NCI-H2196 (cell line): ENCODE data around the gene MBLAC2.

Source experiments
- DNase-seq: peaks from one replicate; lab custom pipeline; 2025; ENCODE audit not compliant: unreplicated experiment; lab: John Stamatoyannopoulos, UW

The MBLAC2 gene

DNA sequence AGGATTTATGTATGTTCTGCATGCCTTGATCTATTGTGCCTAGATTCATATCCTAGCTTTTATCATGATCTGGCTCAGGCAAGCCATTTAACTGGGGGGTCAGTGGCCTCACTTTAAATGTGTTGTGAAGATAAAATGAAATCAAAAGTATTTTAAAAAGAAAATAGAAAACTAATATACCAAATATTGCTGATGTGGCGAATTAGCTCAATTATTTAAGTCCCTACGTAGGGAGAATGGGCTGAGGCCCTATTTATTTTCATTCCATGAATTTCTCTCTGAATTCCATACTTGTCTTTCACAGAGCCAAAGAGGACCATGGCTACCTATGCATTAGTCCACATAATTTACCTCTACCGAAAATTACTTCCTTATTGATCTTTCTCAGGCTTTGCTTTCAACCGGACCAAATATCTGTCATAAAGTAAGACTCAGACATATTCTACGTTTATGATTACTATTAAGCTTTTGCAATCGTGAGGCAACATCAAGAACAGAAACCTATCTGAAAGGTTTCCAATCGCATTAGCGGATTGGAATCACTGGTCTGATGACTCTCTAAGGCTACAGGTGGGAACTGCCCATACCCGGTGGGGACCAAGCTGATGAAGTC is 1.7 kb downstream of the MBLAC2 start:
- DNase-seq = no peak

GRCh38 chr5:90461288-90461687 is 13.3 kb downstream of the MBLAC2 start:
- DNase-seq = no peak

DNA sequence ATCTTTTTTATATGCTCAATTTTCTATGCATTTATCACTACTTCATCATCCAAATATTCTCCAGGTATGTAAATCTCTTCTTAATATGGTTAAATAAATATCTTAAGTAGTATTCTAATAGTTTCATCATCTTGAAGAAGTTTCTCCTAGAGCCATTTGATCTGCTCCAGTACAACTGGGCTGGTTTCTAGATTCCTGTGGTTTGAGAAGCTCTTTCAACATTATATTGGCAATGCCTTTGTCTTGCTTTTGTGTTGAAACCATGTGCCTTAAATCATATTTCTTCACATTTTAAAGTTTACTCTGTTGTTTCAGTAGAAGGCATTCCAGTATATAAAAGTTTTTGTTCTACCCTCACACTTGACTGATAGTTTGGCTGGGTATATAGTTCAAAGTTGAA is 27.6 kb downstream of the MBLAC2 start:
- no peak for DNase-seq

DNA sequence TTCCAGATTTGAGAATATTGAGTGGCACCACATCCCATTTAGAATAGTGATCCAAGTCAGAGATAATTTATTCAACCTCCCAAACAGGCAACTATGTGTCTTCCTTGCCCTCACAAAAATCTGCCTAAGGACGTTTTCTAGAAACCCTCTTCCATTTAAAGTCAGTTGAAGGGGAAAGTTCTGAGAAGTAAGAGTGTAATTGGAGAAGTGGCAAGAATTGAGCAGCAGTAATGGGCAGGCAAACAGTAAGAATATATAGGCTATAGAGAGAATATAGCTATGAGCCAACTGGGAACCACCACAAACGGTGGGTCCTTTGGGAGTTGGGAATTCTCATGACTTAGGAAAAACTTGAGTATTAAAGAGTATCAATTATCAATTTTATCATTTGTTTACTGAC is 33.9 kb downstream of the MBLAC2 start:
- DNase-seq = no peak

GRCh38 chr5:90438100-90438499 is 36.5 kb downstream of the MBLAC2 start:
- DNase-seq = peak; percentile 4

- DNase-seq = no peak
Observed at GRCh38 chr5:90437663-90438062, 36.9 kb downstream of the MBLAC2 start.

- no peak for DNase-seq
Observed at GRCh38 chr5:90434116-90434714, 40.4 kb downstream of the MBLAC2 start.

DNA sequence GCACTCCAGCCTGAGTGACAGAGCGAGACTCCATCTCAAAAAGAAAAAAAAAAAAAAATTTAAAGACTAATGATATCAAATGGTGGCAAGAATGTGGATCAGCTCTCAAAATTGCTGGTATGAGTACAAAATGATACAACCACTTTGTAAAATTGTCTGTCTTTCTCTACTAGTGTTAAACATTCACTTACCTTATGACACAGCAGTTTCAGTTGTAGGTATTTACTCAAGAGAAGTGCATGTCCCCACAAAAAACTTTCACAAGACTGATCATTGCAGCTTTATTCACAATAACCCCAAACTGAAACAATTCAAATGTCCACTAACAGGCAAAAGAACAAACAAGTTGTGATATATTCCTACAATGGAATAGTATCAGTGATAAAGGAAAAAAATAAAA is 50.3 kb downstream of the MBLAC2 start:
- DNase-seq = no peak

DNA sequence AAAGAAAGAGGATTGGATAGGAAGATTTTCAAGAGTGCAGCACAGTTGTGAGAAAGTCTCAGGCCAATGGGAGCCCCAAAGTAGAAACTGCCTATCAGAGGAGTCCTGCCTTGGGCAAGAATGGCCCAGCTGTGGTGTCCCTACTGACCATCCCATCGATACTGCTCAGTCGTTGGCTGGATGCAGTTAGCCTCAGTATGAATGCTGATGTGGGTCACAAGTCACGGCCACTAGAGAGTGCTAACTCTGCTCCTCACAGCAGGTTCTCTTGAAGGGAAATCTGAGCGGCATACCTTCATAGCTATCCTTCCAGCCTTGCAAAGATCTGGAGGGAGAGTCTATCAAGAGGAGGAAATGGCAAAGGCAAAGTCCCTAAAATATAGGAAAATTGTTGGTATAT is 53.4 kb downstream of the MBLAC2 start:
- DNase-seq = no peak

DNA sequence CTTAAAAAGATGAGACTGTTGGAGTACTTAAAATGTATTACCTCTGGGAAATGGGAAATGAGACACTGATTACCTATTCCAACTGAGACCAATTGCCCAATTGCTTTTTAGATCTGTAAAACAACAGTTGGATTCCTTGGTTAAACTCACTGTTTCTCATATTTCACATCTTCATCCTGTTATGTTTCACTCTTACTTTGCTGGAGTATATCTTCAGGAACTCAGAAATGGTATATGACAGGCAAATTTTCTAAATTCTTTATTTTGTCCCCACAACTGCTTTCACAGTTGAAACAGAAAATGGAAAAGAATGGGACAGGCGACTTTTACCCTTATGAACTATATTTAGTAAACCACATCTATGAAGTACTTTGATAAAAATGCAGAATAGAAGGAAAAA is 56.4 kb downstream of the MBLAC2 start:
- DNase-seq = no peak

- DNase-seq = no peak
Observed at GRCh38 chr5:90410178-90410762, 64.3 kb downstream of the MBLAC2 start.

DNA sequence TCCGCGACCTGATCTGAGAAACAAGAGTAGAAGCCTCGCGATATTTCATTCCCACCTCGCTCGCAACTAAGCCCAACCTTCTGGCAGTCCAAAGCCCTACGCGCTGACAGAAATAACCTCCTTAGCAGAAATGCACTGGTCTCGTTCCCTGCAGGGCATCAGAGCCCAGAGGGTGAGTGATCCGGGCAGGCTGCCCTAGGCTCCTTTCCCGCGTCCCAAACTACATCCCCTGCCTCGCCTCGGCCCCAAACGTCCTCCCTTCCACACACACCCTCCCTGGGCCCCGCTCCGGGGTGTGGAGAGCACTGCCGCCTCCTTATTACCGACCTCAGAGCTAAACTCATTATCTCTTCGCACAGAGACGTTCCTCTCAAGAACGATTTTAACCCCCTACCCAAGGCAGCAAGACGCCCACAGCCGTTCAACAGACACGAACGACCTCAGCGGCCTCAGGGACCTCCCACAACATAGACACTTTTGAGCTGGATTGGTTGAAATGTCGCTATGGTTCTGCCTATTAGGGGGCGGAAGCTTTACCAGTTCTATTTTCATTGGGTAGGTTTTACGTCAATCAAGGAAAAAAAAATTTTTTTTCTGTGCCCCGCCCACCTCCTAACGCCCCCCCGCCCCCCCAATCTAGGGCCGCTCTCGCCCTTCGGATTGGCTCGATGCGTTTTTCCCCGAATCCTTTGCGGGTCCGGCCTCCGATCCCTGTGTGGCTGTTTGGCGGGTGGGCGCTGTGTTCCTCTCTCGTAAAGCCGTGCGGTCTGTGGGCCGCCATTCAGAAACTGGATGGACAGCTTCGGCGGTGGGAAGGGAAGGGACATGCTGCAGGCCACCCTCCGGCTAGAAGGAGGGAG is 65.0 kb downstream of the MBLAC2 start, which contains the start of gene CETN3:
Gene CETN3 (minus strand): TSS at position 439 of the 860 bp plus-strand sequence. CDS start 95 bp downstream, at position 344.
- peak; percentile 78 for DNase-seq

GRCh38 chr5:90408571-90409317 is 65.8 kb downstream of the MBLAC2 start:
- DNase-seq = no peak
